Activated CD4-positive, CD25-positive, alpha-beta regulatory T cell treated with anti-CD3 and anti-CD28 coated beads, Interleukin-2, amount 50 U/mL, for 16 hours (primary cell): ENCODE data around the gene TNFRSF14.
"Not testable (repeated sequence)": the region's sequence is repeated elsewhere in the genome, so short reads cannot be mapped to it uniquely, and the experiment has no call there.

ENCODE experiments used
- DNase-seq: peaks from one replicate; pipeline ENCODE4 v3.0.0-alpha.2; 2020; ENCODE audit warnings: low read depth, low spot score

The TNFRSF14 gene

DNA sequence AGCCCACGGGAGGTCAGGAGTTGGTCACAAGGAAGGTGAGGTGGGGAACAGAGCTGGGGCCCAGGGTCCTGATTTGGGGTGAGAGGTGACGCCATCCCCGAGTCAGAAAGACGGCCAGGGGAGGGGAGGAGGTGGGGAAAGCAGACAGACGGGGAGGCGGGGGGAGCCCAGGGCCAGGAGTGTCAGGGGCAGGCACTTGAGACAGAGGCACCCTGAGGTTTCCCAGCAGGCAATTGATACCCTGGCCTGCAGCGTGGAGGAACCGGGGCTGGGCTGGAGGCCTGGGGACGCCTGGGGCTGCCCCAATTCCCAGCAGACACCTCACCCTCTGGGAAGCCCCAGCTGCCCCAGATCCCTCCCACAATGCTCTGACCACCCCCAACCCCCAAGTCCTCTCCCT lies 3.1 kb upstream of the TNFRSF14 start:
- DNase-seq = not testable (repeated sequence)

DNA sequence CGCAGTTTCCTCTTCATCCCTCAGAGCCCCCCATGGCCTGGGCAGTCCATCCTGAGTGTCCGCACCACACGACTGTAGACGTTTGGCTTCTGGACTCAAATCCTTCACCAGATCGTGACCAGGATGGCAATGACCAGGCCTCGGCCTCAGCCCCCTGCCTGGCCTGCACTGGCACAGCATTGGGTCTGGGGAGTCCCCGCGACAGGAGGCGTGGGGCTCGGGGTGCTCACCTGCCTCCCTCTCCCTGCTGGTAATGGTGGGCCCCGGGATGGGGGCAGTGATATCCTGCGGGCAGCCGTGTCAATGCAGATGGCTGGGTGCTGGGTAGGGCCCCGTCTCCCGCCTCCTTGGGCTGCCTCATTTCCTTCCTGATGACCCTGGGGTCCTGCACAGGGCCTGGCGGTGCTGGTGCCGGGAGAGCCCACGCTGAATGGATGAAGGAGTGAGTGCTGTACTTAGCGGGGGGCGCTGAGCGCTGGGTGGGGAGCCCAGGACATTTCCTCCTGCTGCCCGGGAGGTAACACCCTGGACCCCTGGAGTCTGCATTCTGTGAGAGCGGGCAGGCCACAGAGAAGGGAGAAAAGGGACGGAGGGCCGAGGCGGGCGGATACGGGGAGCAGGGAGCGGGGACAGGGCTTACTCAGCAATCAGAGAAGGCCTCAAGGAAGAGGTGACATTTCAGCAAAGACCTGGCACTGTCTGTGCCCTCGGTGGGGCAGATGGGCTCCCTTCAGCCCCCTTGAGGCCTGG lies 2.1 kb upstream of the TNFRSF14 start:
- no peak for DNase-seq

DNA sequence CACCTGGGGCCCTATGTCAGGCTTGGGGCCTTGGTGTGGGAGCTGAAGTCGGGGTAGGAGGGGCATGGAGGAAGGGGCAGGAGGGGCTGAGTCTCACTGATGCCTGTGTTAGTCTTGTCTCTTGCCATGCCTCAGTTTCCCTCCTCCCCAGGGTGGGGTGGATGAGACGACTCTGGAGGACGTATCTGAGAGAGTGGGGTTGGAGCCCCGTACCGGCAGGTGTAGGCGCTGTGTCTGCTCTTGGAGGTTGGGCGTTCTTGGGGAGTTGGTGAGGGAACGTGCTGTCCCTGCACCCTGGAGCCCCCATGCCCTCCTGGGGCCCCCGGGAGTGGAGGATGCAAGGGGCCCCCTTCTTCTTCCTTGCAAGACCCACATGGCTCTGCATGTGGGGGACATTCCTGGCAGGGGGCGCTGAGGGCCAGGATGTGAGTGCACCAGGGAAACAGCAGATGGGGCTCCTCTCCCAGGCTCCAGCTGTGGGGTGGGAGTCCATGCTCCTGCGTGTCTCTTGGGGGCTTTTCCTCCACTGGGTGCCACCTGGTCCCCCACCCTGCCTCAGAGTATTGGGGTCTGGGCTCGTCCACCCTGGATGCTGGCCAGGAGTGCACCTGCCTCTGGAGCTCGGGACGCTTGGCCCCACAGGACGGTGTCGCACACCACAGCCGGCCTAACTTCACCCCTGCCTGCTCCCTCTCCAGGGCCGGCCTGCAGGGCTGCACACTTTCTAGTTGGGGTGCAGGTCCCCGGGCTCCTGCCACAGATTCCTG lies 1.4 kb upstream of the TNFRSF14 start:
- DNase-seq = no peak

DNA sequence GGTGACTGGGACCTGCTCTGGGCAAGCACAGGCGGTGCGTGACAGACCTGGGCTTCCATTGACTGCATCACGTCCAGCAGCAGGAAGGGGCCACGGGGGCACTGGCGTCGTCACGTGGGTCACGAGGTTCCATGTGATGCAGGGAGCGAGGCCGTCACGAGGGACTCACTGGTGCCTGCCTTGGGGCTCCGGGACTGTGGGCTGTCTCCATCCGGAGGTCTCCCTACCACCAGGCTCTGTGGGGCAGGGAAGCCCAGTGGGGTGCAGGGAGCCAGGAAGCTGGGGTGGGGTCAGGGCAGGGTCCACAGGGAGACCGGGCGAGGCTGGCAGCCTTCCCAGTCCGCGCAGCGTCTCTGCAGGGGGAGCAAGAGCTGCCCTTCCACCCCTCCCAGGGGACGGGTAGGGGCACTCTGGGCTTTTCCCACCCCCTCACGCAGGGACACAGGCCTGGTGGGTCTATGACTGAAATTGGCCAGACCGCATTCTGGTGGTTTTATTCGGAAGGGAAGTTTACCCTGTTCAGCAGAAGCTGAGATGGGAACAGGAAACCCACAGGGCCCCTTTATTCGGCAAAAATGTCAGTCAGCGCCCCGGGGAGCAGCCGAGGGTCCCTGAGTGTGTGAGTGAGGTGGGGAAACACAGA lies 416 bp upstream of the TNFRSF14 start:
- peak; percentile 44 for DNase-seq

DNA sequence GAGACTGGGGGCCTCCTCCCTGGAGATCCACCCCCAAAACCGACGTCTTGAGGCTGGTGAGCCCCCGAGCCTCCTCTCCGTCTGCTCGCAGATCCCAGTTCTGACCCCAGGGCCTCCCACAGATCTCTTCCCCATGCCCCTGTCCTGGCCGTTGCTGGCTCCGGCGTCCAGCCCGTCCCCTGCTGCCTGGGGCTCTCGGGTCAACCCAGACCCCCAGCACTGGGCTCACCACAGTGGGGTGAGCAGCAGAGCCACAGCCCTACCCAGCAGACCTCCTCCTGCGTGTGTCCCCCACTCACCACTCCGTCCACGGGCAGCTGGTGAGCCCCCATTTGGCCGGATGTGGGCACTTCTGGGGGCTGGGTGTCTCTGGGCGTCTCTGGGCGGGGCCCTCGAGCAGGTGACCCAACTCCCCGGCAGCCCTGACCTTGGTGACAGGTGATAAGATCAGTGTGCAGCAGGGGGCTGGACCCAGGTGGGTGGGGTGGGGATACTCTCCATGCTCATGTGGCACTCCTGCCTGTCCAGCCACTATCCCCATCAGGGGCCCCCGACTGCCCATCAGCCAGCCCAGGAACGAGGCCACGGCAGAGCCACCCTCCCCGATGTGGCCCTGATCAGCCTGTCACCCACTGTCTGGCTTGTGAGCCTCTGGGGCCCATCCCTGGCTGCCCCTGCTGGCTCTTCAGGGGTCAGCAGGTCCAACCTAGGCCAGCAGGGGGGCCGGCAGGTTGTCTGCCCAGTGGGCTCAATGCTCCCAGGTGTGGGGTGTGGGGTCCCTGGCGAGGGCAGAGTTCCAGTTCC lies 709 bp downstream of the TNFRSF14 start:
- no peak for DNase-seq

DNA sequence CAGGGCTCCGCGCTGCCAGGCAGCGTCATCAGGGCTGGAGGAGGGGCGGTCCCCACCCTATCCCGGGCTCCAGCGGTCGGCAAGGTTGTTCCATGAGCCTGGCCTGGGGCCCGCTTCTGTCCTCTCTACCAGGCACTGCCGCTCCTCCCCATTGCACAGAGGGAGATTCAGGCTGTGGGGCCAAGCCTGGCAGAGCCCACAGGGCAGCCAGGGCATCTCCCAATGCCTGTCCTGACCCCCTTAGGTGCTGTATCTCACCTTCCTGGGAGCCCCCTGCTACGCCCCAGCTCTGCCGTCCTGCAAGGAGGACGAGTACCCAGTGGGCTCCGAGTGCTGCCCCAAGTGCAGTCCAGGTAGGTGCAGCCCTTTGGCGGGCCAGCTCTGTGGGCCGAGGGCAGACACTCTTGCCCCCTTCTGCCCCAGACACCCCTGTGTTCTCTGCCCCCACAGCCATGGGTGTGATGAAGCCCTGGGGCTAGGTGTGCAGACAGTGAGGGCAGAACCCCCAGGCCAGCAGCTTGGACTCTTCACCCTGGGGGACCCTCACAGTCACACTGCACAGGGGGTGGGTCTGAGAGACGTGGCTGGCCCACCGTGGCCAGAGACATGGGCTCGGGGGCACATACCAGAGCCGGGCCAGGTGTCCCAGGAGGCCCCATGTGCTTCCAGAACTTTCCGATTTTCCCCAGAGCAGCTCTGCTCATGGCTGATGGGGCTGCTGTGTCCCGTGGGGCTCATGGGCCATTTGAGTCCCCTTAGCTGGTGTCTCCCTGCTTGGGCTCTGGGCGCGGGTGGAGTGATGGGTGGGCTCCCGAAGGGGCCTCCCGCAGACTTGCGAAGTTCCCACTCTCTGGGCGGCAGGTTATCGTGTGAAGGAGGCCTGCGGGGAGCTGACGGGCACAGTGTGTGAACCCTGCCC lies 1.6 kb downstream of the TNFRSF14 start:
- DNase-seq = no peak

DNA sequence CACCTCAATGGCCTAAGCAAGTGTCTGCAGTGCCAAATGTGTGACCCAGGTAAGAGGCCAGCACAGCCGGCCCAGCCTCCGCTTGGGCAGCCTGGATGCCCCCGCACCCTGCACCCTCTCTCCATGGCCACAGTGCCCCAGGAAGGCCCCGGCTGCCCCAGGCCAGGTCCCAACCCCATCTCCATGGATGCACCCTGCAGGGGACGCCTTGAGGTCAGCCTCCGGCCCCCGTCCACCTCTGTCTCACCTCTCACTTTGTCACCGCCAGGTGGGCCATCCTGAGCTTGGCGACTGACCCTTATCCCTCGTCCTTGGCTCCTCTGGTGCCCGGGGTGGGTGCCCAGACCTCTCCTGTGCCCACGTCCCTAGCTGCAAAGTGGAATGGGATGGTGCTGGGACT lies 2.2 kb downstream of the TNFRSF14 start:
- no peak for DNase-seq

DNA sequence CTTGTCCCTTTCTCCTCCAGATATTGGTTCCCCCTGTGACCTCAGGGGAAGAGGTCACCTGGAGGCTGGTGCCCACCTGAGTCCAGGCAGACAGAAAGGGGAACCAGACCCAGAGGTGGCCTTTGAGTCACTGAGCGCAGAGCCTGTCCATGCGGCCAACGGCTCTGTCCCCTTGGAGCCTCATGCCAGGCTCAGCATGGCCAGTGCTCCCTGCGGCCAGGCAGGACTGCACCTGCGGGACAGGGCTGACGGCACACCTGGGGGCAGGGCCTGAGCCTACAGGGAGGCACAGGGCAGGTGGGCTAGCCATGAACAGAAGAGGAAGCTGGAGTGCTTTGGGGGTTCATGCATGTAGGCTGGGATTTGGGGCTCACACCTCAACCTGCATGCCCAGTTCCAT lies 2.7 kb downstream of the TNFRSF14 start:
- DNase-seq = no peak

DNA sequence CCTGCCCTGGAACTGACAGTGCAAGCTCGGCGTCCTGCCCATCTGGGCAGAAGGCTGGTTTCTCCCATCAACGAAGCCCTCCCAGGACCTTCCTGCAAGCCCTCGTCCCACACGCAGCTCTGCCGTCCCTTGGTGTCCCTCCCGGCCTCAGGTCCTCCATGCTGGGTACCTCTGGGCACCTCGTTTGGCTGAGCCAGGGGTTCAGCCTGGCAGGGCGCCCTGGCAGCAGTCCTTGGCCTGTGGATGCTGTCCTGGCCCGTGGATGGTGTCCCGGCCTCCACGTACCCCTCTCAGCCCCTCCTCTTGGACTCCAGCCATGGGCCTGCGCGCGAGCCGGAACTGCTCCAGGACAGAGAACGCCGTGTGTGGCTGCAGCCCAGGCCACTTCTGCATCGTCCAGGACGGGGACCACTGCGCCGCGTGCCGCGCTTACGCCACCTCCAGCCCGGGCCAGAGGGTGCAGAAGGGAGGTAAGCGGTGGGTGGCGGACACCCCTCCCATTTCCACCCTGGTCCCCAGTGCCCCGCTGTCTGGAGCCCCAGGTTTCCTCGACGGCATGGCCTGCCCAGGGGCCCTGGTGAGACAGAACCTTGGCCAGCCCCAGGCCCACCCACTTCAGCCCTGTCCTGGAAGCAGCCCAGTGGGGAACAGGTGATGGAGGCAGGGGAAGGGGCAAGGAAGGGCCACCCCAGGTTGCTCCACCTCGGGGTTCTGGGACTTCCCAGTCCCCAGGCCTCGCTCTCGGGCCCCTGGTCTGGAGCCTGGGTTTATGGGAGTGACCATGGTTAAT lies 3.5 kb downstream of the TNFRSF14 start:
- no peak for DNase-seq

DNA sequence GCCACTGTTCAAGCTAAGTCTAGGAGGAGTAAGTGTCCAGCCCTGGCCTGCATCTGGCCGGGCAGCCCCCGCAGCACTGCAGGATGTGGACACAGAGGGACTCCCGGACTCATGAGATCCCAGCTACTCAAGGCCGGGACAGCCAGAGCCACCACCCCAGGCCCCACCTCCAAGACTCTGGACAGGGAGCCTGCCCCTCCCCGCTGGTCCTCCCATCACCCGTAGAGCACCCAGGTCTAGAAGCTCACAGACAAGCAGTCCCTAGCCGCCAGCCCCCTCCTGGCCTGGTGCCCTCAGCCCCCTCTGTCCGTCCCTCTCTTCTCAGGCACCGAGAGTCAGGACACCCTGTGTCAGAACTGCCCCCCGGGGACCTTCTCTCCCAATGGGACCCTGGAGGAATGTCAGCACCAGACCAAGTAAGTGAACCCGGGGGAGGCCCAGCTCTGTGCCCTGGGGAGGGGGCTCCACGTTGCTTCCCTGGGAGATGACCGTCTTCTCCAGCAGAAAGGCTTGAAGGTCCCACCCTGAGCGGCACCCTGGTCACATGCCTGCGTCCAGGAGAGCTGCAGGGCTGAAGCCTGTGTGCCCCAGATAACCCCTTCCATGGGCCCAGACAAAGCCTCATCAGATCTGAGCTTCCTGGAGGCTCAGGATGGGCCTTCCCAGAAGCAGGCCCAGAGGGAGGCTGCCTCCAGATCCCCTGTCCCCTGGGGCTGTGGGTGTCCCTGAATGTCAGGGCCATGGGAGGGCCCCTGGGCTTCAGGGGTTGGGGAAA lies 4.3 kb downstream of the TNFRSF14 start:
- no peak for DNase-seq

DNA sequence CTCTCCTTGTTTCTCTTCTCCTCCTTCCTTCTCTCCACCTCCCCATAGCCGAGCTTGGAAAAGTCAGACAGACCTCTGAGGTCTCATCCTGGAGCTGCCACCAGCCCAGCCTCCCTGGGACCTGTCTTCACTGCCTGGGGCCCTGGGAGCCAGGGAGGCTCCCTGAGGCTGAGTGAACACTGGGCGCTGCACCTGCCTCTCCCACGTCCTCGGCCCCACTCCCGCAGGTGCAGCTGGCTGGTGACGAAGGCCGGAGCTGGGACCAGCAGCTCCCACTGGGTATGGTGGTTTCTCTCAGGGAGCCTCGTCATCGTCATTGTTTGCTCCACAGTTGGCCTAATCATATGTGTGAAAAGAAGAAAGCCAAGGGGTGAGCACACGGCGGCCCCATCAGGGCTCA lies 5.3 kb downstream of the TNFRSF14 start:
- no peak for DNase-seq

DNA sequence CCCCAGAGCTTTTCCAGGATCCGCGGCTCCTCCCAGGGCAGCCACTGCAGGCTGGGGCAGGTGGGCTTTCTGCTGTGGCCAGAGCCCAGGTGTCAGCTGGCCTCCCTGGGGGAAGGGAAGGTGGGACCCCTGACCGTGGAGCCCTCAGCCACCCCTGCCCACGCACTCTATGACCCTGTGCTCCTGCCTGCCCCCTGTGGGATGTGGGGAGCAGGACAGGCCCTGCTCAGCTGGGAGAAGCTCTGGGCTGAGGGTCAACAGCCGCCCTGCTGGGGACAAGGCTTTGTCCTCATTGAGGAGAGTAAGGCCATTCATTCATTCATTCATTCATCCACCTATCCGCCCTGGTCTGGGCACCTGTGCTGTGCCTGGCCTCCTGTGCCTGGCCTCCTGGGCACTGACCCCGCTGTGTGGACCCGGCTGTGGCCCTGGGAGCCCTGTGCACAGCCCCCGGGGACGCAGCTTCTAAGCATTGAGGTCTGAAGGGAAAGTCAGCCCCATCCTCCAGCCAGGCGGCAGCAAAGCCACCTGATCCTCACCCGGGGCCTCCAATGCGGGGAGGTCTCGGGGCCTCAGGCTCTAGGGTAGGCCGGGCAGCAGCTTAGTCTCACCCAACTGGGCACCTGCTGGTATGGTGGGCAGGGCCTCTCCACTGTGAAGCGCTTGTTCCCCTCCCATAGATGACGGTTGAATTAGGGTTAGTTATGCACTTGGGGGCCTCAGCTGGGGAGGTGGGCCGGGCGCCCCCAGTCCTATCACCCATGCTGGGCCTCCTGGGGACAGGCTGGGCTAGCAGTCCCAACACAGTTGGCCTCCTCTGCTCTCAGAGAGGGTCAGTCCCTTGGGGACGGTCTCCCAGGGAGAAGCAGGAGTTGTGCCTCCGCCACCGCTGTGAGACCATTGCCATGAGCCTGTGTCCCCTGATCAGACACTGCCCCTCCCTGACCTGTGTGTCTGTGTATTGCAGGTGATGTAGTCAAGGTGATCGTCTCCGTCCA lies 6.0 kb downstream of the TNFRSF14 start:
- no peak for DNase-seq

DNA sequence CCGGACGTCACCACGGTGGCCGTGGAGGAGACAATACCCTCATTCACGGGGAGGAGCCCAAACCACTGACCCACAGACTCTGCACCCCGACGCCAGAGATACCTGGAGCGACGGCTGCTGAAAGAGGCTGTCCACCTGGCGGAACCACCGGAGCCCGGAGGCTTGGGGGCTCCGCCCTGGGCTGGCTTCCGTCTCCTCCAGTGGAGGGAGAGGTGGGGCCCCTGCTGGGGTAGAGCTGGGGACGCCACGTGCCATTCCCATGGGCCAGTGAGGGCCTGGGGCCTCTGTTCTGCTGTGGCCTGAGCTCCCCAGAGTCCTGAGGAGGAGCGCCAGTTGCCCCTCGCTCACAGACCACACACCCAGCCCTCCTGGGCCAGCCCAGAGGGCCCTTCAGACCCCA lies 7.0 kb downstream of the TNFRSF14 start:
- DNase-seq = no peak

DNA sequence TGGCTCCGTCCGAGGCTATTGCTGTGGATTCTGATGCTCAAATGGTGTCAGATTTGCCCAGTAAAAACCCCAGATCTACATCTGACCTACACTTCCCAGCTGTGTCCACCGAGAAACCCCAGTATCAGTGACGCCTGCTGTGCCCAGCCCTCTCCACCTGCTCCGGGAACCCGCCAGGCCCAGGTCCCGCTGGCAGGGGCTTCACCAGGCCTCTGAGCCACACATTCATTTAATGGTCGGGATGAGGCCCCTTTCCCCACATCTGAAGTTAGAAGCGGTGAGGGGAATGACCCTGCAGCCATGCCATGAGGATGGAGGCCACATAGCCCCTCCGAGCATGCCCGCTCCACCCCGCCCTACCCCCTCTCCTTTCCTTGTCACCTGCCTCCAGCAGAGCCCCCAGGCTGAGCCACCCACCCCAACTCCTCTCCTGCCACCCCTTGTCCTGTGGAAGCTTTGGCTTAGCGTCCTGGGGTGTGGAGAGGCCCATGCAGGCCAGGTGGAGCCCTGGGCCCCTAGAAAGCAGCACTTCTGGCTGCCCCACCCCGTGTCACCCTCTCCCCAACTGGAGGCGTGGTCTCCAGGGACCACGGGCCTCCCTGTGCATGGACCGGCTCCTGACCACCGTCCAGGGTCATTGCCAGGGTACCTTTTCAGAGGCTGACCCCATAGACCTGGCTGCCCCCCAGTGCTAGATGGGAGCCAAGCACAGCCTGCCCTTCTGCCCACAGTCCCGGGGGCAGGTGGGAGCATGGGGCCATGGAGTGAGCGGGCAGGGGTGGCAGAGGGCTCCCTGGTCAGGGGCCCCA lies 8.0 kb downstream of the TNFRSF14 start:
- no peak for DNase-seq

DNA sequence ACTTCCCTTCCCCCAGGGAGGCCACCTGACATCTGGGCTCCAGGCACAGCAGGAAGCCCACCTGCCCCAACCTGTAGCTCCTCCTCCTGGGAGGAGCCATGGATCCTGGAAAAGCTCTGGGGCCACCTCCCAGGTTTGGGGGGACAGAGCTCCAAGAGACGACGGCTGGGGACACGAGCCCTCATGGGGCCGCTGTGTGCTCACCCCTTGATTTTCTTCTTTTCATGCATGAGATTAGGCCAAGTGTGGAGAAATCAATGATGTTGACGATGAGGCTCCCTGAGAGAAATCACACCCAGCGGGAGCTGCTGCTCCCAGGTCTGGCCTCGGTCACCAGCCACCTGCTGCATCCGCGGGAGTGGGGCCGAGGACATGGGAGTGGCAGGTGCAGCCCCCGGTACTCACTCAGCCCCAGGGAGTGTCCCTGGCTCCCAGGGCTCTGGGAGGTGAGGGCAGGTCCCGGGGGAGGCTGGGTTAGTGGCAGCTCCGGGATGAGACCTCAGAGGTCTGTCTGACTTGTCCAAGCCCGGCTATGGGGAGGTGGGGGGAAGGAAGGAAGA lies 8.7 kb downstream of the TNFRSF14 start:
- no peak for DNase-seq

DNA sequence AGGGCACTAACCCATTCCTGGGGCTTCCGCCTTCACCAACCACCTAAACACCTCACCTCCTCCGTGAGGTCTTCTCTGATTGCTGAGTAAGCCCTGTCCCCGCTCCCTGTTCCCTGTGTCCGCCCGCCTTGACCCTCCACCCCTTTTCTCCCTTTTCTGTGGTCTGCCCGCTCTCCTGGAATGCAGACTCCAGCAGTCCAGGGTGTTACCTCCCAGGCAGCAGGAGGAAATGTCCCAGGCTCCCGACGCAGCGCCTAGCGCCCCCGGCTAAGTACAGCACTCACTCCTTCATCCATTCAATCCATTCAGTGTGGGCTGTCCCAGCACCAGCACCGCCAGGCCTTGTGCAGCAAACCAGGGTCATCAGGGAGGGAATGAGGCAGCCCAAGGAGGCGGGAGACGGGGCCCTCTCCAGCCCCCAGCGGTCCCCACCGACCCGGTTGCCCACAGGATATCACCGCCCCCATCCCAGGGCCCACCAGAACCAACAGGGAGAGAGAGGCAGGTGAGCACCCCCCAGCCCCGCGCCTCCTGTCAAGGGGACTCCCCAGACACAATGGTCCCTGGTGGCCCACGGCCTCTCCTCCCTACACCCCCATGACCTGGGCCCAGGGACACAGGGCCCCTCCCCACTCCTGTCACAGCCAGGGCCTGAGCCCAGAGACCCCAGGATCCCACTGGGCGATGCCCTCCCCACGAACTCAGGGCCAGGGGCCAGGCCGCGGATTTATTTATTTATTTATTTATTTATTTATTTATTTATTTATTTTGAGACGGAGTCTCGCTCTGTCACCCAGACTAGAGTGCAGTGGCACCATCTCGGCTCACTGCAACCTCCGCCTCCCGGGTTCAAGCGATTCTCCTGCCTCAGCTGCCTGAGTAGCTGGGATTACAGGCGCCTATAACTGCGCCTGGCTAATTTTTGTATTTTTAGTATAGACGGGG lies 10.2 kb downstream of the TNFRSF14 start:
- DNase-seq = no peak
